ENCODE data around the gene ZNF532. TPM values are rescaled to one million over a fixed set of nuclear protein-coding genes. Genes with fewer than 3 reads are reported as not detected.
"Not testable (repeated sequence)": the region's sequence is repeated elsewhere in the genome, so short reads cannot be mapped to it uniquely, and the experiment has no call there.

Gene ZNF532
- total and polyA plus RNA-seq, 2 of the 13 experiments (the other 11 are each of a cell fraction or from before 2014, with no cell fraction given), result not detected

DNA sequence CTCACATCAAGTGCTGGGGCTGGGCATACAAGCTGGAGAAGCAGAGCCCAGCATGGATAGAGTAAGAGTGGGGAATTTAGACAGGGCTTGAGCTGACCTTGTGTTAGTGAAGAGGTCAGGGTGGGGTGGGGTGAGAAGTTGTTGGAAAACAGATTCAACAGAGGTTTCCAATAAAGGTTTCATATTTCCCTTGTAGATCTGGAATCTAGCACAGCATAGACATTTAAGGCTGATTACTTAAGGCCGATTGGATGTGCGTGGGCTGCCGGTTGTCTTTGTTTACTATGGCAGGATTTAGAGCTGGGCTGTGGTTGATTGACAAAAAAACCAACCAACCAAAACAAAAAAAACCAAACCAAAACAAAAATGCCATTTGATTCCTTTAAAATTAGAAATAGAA lies 160.2 kb downstream of the ZNF532 start:
- H3K4me2 ChIP-seq (ENCODE audit: low read depth, low read length), result no peak overlapping the region
- TF ChIP-seq SP140L (CRISPR knock-in tag; IDR thresholded peaks at IDR 0.05; ENCODE audit: borderline replicate concordance), result no peak
- ChIA-PET CTCF (ENCODE audit: low intra/inter-chr PET ratio, low total read pairs) (no interaction called here), POLR2A (no interaction called here)
- 0% methylated on average over 3 of the region's 3 CpGs for WGBS (ENCODE audit: low lambda C conversion rate)
- DNase-seq (ENCODE audit: low spot score), result no peak
- H2AFZ ChIP-seq (ENCODE audit: low read length), result no peak overlapping the region
- H3K4me1 ChIP-seq (ENCODE audit: insufficient read depth, low read length), result no peaks in the 10 kb centered on the region
- H3K79me2 ChIP-seq (ENCODE audit: insufficient read depth, low read length), result no peaks in the 10 kb centered on the region
- no peak overlapping the region for H3K9ac ChIP-seq (ENCODE audit: insufficient read depth, low read depth, low read length)
- no TSS peak for BruUV-seq (replicated peaks)
- H3K27ac ChIP-seq (ENCODE audit: extremely low read length, insufficient read depth, low read length), result no peak overlapping the region
- intact Hi-C loops (cut with micrococcal nuclease; ENCODE audit: unreplicated experiment) (no loop called here), in situ Hi-C loops (cut with HindIII; ENCODE audit: extremely low pct_ligation_motif_present, low pct_unique_long_range_greater_than_20kb) (no loop called here)
- no peaks in the 10 kb centered on the region for H3K9me3 ChIP-seq (ENCODE audit: low read length)
- ATAC-seq, result no peak
- H3K27me3 ChIP-seq (ENCODE audit: control insufficient read depth in 1 of 2, insufficient read depth in 2 of 2, low read length in 2 of 2), result peaks cover 0 to 25% of the 10 kb centered on the region in 2 experiments; a peak in 3 of 5 replicates
- H4K20me1 ChIP-seq (ENCODE audit: insufficient read depth, low read length), result no peaks in the 10 kb centered on the region
- H3K36me3 ChIP-seq (replicated peaks in 1 of 2; ENCODE audit: control insufficient read depth in 1 of 2, insufficient read depth in 2 of 2, low read length in 2 of 2), result no peaks in the 10 kb centered on the region
- FAIRE-seq, result no peak
- no peak overlapping the region for H3K4me3 ChIP-seq (replicated peaks in 1 of 3; ENCODE audit: insufficient read depth in 1 of 3, low read depth in 2 of 3, low read length in 3 of 3)

- H3K4me2 ChIP-seq (ENCODE audit: low read depth, low read length); ATAC-seq; H4K20me1 ChIP-seq (ENCODE audit: insufficient read depth, low read length); FAIRE-seq; H3K4me3 ChIP-seq (replicated peaks in 1 of 3; ENCODE audit: insufficient read depth in 1 of 3, low read depth in 2 of 3, low read length in 3 of 3); POLR2A ChIA-PET; CTCF ChIA-PET (ENCODE audit: low intra/inter-chr PET ratio, low total read pairs); H3K9ac ChIP-seq (ENCODE audit: insufficient read depth, low read depth, low read length); H3K36me3 ChIP-seq (replicated peaks in 1 of 2; ENCODE audit: control insufficient read depth in 1 of 2, insufficient read depth in 2 of 2, low read length in 2 of 2); H2AFZ ChIP-seq (ENCODE audit: low read length); H3K9me3 ChIP-seq (ENCODE audit: low read length); intact Hi-C loops (cut with micrococcal nuclease; ENCODE audit: unreplicated experiment); BruUV-seq (replicated peaks); DNase-seq (ENCODE audit: low spot score); in situ Hi-C loops (cut with HindIII; ENCODE audit: extremely low pct_ligation_motif_present, low pct_unique_long_range_greater_than_20kb); H3K27ac ChIP-seq (ENCODE audit: extremely low read length, insufficient read depth, low read length); H3K4me1 ChIP-seq (ENCODE audit: insufficient read depth, low read length); H3K79me2 ChIP-seq (ENCODE audit: insufficient read depth, low read length): not testable (repeated sequence)
- peaks cover 0 to 32% of the 10 kb centered on the region in 2 experiments; a peak in 3 of 5 replicates for H3K27me3 ChIP-seq (ENCODE audit: control insufficient read depth in 1 of 2, insufficient read depth in 2 of 2, low read length in 2 of 2)
- WGBS (ENCODE audit: low lambda C conversion rate), result 4% methylated on average over 2 of the region's 2 CpGs
These were observed 160.9 kb downstream of the ZNF532 start for GRCh38 chr18:59025532-59025931.

GRCh38 chr18:59026364-59026763 lies 161.7 kb downstream of the ZNF532 start:
- no peak overlapping the region for H2AFZ ChIP-seq (ENCODE audit: low read length)

More at GRCh38 chr18:59026364-59026763, 161.7 kb downstream of the ZNF532 start:
- H3K36me3 ChIP-seq (replicated peaks in 1 of 2; ENCODE audit: control insufficient read depth in 1 of 2, insufficient read depth in 2 of 2, low read length in 2 of 2), result no peaks in the 10 kb centered on the region
- 41% methylated on average over 6 of the region's 6 CpGs for WGBS (ENCODE audit: low lambda C conversion rate)
- ChIA-PET CTCF (ENCODE audit: low intra/inter-chr PET ratio, low total read pairs) (no interaction called here), POLR2A (no interaction called here)
- H4K20me1 ChIP-seq (ENCODE audit: insufficient read depth, low read length), result no peaks in the 10 kb centered on the region
- H3K27ac ChIP-seq (ENCODE audit: extremely low read length, insufficient read depth, low read length), result no peak overlapping the region
- H3K4me3 ChIP-seq (replicated peaks in 1 of 3; ENCODE audit: insufficient read depth in 1 of 3, low read depth in 2 of 3, low read length in 3 of 3), result no peak overlapping the region
- H3K4me2 ChIP-seq (ENCODE audit: low read depth, low read length), result no peak overlapping the region
- H3K9ac ChIP-seq (ENCODE audit: insufficient read depth, low read depth, low read length), result no peak overlapping the region
- TF ChIP-seq ATRX (CRISPR knock-in tag; IDR thresholded peaks at IDR 0.05; ENCODE audit: borderline replicate concordance), result no peak
- no peak for TF ChIP-seq ARID2 (CRISPR knock-in tag; IDR thresholded peaks at IDR 0.05; ENCODE audit: borderline replicate concordance)
- H3K27me3 ChIP-seq (ENCODE audit: control insufficient read depth in 1 of 2, insufficient read depth in 2 of 2, low read length in 2 of 2), result peaks cover 0 to 33% of the 10 kb centered on the region in 2 experiments; a peak in 3 of 5 replicates
- DNase-seq (ENCODE audit: low spot score), result no peak
- H3K9me3 ChIP-seq (ENCODE audit: low read length), result no peaks in the 10 kb centered on the region
- in situ Hi-C loops (cut with HindIII; ENCODE audit: extremely low pct_ligation_motif_present, low pct_unique_long_range_greater_than_20kb) (no loop called here), intact Hi-C loops (cut with micrococcal nuclease; ENCODE audit: unreplicated experiment) (no loop called here)
- no peak for FAIRE-seq
- H3K4me1 ChIP-seq (ENCODE audit: insufficient read depth, low read length), result no peaks in the 10 kb centered on the region
- H3K79me2 ChIP-seq (ENCODE audit: insufficient read depth, low read length), result no peaks in the 10 kb centered on the region
- no TSS peak for BruUV-seq (replicated peaks)
- no peak for ATAC-seq
